Hepatocyte (in vitro differentiated cells): ENCODE data around the gene GMNN.

Experiments used
- EZH2 ChIP-seq: fragments of 200-600 bp; sonication (generic); IDR thresholded peaks from 2 replicates; pipeline ENCODE4 v1.6.1; 2016; ENCODE audit warnings: antibody characterized with exemption, mild to moderate bottlenecking, borderline replicate concordance
- EZH2phosphoT487 ChIP-seq: fragments of 200-600 bp; sonication (generic); IDR thresholded peaks from one replicate; pipeline ENCODE4 v1.6.1; 2018; ENCODE audit warnings: antibody characterized with exemption, mild to moderate bottlenecking, low read depth, moderate library complexity; ENCODE audit not compliant: unreplicated experiment, severe bottlenecking
- TF ChIP-seq, protein P1 (sequence below): fragments of 200-600 bp; sonication (generic); IDR thresholded peaks from 2 replicates; pipeline ENCODE4 v1.5.1; 2016; ENCODE audit warnings: antibody characterized with exemption, mild to moderate bottlenecking; ENCODE audit not compliant: poor library complexity

DNA sequence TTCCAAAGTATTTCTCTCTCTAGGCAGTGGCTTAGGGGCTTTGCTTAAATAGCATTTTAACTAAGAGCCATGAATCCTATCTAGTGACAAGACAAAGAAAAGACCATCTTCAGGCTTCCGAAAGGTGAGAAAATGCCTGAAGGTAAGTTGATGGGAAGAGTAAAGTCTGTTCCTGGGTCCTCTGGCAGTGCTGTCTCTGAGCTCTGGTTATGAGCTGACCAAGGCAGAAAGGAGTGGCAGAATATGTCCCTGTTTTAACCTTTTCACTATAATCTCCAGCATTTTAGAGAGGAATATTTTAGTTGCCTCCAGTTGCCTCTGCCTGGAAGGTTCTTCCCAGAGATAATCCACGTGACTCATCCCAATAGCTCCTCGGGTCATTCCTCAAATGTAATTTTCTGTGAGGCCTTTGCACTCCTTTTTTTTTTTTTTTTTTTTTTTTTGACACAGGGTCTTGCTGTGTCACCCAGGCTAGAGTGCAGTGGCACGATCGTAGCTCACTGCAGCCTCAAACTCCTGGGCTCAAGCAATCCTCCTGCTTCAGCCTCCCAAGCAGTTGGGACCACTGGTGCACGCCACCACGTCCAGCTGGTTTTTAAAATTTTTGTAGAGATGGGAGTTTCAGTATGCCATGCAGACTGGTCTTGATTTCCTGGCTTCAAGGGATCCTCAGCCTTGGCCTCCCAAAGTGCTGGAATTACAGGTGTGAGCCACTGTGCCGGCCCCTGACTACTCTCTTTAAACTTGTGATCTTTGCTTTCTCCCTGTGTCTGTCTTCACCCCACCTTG is 27.7 kb downstream of the GMNN start:
- TF ChIP-seq EZH2: no peak
- TF ChIP-seq, protein P1, sequence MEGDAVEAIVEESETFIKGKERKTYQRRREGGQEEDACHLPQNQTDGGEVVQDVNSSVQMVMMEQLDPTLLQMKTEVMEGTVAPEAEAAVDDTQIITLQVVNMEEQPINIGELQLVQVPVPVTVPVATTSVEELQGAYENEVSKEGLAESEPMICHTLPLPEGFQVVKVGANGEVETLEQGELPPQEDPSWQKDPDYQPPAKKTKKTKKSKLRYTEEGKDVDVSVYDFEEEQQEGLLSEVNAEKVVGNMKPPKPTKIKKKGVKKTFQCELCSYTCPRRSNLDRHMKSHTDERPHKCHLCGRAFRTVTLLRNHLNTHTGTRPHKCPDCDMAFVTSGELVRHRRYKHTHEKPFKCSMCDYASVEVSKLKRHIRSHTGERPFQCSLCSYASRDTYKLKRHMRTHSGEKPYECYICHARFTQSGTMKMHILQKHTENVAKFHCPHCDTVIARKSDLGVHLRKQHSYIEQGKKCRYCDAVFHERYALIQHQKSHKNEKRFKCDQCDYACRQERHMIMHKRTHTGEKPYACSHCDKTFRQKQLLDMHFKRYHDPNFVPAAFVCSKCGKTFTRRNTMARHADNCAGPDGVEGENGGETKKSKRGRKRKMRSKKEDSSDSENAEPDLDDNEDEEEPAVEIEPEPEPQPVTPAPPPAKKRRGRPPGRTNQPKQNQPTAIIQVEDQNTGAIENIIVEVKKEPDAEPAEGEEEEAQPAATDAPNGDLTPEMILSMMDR: no peak
- TF ChIP-seq EZH2phosphoT487: no peak
